ENCODE results near the gene TSPAN19. TPM values are rescaled to one million over a fixed set of nuclear protein-coding genes. Genes with fewer than 3 reads are reported as not detected.

The TSPAN19 gene
- total RNA-seq, 1 experiment from 2014 or later = not detected

DNA sequence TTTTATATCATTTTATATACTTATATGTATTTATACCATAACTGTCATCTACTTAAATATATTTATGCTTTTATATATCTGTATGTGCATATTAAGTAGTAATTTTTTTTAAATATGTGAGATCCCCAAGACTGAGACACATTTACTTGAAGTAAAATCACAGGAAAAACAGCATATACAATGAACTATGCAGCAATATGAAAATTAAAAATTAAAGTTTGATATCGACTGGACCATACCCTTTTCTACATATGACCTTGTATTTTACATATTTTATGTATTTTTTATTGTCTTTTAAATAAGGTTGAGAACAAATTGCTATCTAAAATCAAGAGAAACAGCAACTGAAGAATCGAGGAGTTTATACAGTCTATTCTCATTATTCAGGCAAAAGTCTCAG, 50.0 kb downstream of the TSPAN19 start (continued):
- TF ChIP-seq, protein P1, sequence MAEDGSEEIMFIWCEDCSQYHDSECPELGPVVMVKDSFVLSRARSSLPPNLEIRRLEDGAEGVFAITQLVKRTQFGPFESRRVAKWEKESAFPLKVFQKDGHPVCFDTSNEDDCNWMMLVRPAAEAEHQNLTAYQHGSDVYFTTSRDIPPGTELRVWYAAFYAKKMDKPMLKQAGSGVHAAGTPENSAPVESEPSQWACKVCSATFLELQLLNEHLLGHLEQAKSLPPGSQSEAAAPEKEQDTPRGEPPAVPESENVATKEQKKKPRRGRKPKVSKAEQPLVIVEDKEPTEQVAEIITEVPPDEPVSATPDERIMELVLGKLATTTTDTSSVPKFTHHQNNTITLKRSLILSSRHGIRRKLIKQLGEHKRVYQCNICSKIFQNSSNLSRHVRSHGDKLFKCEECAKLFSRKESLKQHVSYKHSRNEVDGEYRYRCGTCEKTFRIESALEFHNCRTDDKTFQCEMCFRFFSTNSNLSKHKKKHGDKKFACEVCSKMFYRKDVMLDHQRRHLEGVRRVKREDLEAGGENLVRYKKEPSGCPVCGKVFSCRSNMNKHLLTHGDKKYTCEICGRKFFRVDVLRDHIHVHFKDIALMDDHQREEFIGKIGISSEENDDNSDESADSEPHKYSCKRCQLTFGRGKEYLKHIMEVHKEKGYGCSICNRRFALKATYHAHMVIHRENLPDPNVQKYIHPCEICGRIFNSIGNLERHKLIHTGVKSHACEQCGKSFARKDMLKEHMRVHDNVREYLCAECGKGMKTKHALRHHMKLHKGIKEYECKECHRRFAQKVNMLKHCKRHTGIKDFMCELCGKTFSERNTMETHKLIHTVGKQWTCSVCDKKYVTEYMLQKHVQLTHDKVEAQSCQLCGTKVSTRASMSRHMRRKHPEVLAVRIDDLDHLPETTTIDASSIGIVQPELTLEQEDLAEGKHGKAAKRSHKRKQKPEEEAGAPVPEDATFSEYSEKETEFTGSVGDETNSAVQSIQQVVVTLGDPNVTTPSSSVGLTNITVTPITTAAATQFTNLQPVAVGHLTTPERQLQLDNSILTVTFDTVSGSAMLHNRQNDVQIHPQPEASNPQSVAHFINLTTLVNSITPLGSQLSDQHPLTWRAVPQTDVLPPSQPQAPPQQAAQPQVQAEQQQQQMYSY (CRISPR knock-in tag; IDR thresholded peaks at IDR 0.05) = no peak
- no peak for TF ChIP-seq FOXK1 (CRISPR knock-in tag; IDR thresholded peaks at IDR 0.05)
- no peak for TF ChIP-seq ZNF317 (CRISPR knock-in tag; IDR thresholded peaks at IDR 0.05; ENCODE audit: borderline replicate concordance, low read depth)
- TF ChIP-seq ZNF138 (CRISPR knock-in tag; conservative IDR thresholded peaks at IDR 0.05) = no peak
- no peak for TF ChIP-seq ELF4 (CRISPR knock-in tag; IDR thresholded peaks at IDR 0.05; ENCODE audit: low read depth)
- TF ChIP-seq, protein P2, sequence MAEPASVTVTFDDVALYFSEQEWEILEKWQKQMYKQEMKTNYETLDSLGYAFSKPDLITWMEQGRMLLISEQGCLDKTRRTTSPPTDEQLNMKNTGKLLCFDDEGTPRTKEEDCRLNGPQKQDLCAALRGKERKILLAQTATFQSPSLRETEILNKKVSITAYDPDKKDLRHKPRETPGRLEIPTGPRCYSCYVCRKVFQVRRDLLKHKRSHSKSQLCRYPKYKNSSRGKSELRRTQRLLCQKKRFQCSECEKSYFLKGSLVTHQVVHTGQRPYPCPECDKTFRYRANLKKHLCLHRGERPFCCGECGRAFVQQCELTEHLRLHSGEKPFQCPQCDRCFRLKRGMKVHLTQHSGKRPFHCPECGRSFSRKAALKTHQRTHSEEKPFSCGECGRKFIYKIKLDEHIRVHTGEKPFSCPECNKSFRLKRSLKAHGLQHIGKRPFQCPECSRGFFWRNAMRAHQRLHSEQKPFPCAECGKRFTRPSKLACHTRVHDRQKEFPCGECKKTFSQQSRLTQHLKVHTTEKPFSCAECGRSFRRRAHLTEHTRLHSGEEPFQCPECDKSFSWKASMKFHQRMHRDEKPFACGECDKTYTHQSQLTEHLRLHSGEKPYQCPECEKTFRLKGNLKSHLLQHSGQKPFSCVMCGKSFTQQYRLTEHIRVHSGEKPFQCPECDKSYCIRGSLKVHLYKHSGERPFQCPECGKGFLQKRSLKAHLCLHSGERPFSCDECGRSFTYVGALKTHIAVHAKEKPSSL (CRISPR knock-in tag; conservative IDR thresholded peaks at IDR 0.05) = no peak
- no peak for TF ChIP-seq KAT7 (CRISPR knock-in tag; IDR thresholded peaks at IDR 0.05; ENCODE audit: borderline replicate concordance)
- TF ChIP-seq, protein P3, sequence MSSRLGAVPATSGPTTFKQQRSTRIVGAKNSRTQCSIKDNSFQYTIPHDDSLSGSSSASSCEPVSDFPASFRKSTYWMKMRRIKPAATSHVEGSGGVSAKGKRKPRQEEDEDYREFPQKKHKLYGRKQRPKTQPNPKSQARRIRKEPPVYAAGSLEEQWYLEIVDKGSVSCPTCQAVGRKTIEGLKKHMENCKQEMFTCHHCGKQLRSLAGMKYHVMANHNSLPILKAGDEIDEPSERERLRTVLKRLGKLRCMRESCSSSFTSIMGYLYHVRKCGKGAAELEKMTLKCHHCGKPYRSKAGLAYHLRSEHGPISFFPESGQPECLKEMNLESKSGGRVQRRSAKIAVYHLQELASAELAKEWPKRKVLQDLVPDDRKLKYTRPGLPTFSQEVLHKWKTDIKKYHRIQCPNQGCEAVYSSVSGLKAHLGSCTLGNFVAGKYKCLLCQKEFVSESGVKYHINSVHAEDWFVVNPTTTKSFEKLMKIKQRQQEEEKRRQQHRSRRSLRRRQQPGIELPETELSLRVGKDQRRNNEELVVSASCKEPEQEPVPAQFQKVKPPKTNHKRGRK (CRISPR knock-in tag; IDR thresholded peaks at IDR 0.05; ENCODE audit: borderline replicate concordance) = no peak
- TF ChIP-seq, protein P4, sequence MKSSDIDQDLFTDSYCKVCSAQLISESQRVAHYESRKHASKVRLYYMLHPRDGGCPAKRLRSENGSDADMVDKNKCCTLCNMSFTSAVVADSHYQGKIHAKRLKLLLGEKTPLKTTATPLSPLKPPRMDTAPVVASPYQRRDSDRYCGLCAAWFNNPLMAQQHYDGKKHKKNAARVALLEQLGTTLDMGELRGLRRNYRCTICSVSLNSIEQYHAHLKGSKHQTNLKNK (CRISPR knock-in tag; IDR thresholded peaks at IDR 0.05) = no peak

DNA sequence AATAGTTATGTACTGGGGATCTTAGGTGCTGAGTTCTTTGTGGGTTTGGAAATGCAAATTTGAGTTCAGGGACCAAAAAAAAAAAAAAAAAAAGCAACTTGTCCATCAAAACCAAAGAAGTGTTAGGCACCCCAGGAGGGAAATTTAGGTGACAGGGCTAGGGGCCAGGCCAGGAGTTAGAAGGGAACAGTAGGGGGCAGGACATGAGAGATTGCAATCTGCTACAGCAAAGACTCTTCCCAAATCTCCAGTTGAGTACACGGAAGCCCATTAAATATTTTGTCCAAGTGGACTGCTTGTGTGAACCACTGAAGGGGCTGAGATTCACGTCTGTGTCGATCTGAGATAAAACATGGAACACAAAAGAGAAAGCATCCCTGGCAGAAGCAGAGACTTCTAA, 52.8 kb downstream of the TSPAN19 start:
- TF ChIP-seq, protein P5, sequence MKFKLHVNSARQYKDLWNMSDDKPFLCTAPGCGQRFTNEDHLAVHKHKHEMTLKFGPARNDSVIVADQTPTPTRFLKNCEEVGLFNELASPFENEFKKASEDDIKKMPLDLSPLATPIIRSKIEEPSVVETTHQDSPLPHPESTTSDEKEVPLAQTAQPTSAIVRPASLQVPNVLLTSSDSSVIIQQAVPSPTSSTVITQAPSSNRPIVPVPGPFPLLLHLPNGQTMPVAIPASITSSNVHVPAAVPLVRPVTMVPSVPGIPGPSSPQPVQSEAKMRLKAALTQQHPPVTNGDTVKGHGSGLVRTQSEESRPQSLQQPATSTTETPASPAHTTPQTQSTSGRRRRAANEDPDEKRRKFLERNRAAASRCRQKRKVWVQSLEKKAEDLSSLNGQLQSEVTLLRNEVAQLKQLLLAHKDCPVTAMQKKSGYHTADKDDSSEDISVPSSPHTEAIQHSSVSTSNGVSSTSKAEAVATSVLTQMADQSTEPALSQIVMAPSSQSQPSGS (CRISPR knock-in tag; IDR thresholded peaks at IDR 0.05; ENCODE audit: borderline replicate concordance, low read depth) = no peak
- TF ChIP-seq, protein P6, sequence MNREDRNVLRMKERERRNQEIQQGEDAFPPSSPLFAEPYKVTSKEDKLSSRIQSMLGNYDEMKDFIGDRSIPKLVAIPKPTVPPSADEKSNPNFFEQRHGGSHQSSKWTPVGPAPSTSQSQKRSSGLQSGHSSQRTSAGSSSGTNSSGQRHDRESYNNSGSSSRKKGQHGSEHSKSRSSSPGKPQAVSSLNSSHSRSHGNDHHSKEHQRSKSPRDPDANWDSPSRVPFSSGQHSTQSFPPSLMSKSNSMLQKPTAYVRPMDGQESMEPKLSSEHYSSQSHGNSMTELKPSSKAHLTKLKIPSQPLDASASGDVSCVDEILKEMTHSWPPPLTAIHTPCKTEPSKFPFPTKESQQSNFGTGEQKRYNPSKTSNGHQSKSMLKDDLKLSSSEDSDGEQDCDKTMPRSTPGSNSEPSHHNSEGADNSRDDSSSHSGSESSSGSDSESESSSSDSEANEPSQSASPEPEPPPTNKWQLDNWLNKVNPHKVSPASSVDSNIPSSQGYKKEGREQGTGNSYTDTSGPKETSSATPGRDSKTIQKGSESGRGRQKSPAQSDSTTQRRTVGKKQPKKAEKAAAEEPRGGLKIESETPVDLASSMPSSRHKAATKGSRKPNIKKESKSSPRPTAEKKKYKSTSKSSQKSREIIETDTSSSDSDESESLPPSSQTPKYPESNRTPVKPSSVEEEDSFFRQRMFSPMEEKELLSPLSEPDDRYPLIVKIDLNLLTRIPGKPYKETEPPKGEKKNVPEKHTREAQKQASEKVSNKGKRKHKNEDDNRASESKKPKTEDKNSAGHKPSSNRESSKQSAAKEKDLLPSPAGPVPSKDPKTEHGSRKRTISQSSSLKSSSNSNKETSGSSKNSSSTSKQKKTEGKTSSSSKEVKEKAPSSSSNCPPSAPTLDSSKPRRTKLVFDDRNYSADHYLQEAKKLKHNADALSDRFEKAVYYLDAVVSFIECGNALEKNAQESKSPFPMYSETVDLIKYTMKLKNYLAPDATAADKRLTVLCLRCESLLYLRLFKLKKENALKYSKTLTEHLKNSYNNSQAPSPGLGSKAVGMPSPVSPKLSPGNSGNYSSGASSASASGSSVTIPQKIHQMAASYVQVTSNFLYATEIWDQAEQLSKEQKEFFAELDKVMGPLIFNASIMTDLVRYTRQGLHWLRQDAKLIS (CRISPR knock-in tag; IDR thresholded peaks at IDR 0.05; ENCODE audit: borderline replicate concordance) = no peak
- TF ChIP-seq NFE2L1 (CRISPR knock-in tag; IDR thresholded peaks at IDR 0.05) = no peak
- ATAC-seq (peak; percentile 65), DNase-seq (ENCODE audit: low spot score) (no peak)
- Mint-ChIP-seq H3K4me3 (no peak overlapping the region), H3K4me1 (peaks cover 9% of the 10 kb centered on the region), H3K27me3 (ENCODE audit: low read depth) (no peaks in the 10 kb centered on the region), H3K36me3 (no peaks in the 10 kb centered on the region), H3K9me3 (0 out of 2 replicates have a peak, but pooled peaks cover 3% of the 10 kb centered on the region), H3K27ac (peak overlapping the region; percentile 55)
- ChIA-PET CTCF (no interaction called here), POLR2A (no interaction called here)
